T-helper 1 cell treated with Interleukin-12 subunit alpha and Interleukin-12 subunit beta and Interleukin-4 antibody, amounts not matched to agents 30 ng/mL and 1 ng/mL, for 36 hours (primary cell): ENCODE results near the gene DDX10. TPM values are rescaled to one million over a fixed set of nuclear protein-coding genes. Genes with fewer than 3 reads are reported as not detected.

ENCODE experiments used
- intact Hi-C: fragments of 100-400 bp; cut with micrococcal nuclease; formaldehyde crosslinking; loops from one replicate; pipeline ENCODE4 v1.15.1; 2024
- total RNA-seq: library from RNA; stranded (reverse); gene quantifications from 2 replicates; pipeline ENCODE4 v1.2.3, GENCODE V29; 2022

DDX10 gene
- total RNA-seq, 1 donor from 2014 or later: 38.3 TPM

DNA sequence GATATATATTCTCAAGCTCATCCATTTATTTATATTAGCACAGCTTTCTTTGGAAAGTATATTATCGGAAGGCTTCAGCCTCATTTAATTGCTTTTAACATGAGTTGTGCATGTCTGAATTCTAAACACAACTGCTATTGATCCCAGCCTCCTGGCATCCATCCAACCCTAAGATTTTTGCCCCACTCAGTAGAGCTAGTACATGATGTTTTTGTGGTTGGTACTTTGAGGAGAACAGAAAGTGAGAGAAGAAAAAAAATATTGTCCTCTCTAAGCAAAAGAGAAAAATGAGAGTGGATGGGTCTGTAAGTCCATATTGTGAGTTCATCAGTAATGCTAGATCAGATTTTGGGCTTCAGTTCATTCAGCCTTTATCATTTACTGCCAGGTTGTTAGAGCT lies 198.7 kb downstream of the DDX10 start:
- intact Hi-C loops: no loop called here

DNA sequence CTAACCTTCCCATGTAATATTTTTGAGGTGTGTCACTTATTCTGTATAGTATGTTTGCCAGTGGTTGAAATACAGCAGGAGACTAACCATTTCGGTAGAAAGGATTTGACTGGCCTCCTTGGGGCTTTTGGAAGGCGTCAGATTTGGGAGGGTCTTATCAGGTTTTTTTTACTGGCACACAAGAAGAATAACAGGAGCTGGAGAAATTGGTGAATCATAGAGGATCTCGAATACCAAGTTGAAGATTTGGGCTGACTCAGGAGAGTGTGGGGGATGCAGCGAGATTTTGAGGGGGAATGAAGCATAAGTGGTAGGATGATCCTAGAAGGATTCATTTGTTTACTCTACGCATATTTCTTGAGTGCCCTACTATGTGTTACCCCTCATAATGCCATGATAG lies 200.5 kb downstream of the DDX10 start:
- intact Hi-C loops: no loop called here

DNA sequence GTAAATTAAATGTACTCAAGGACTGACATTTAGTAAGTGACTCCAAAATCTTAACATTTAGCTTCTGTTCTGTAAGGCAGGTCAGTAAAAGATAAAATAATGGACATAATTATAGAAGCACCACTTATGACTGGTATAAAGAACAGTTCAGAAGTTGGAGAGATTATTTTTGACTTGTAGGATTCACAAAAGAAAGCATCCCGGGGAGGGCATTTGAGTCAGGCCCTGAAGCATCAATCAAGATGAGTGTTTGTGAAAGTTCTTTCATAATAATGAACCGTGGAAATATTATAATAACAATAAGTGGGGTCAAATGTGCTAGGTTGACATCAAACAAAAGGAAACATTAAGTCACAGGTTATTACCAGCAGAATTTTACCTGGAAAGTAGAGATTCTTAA lies 201.9 kb downstream of the DDX10 start:
- intact Hi-C loops: no loop called here

DNA sequence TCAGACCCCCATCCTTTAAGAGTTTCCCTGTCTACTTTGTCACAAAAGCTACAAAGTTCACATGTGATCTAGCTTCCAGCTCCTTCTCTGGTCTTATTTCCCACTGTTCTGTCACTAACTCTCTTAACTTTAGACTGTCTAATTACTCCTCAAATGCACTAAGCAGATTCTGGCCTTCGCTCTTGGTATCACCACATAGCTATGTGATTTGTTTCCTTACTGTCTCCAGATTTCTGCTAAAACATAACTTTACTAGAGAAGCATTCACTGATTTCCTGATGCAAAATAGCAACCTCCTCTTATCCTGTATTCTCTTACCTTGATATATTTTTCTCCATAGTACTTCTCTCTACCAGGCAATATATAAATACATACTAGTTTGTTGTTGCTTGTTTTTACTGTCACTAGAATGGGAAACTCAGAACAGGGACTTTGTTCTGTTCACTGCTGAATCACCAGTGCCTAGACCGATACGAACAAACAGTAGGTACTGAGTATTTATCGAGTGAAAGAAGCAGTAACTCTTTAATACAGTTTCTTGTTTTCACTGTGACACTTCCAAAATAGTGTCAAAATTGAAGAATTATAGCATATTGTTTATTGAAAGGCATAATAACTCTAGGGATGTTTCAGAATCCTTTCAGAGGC lies 205.6 kb downstream of the DDX10 start:
- intact Hi-C loops: loop anchor here (1.0 kb wide), 2 partner anchors 82 to 172 kb away; no protein-coding TSS in a partner anchor

DNA sequence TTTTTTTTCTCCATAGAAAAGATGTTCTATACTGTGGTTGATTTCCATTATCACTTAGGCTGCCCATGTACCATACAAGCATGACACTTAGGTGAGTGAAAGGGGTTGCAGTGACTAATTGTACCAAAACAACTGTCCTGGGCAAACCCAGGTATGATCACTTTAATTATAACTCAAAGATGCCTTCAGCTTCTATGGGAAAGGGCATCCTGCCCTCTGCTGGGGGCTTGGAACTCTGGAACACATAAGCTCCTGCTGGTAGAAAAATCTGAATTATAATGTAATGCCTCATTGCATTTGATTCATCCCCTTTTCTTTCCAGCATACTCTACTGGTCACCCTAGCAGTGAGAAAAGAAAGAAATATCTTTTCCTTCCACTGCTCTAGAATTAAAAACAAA lies 206.3 kb downstream of the DDX10 start:
- intact Hi-C loops: loop anchor here (1.0 kb wide), 2 partner anchors 83 to 173 kb away; no protein-coding TSS in a partner anchor

DNA sequence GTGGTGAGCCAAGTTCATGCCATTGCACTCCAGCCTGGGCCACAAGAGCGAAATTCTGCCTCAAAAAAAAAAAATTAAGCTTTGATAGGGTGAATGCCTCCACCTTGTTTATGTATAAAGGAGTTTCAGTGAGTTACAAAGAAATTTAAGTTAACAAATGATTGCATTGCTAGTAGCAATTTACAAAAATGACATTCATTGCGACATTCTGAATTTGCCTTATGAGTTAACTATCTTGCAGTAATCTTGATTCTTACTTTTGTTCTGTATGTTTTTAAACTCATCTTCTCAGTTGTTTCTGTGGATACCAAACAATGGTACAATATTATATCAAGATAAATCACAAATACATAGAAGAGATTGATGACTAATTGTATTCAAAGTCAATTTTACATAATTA lies 207.0 kb downstream of the DDX10 start:
- intact Hi-C loops: loop anchor here (1.0 kb wide), 2 partner anchors 84 to 174 kb away; no protein-coding TSS in a partner anchor

DNA sequence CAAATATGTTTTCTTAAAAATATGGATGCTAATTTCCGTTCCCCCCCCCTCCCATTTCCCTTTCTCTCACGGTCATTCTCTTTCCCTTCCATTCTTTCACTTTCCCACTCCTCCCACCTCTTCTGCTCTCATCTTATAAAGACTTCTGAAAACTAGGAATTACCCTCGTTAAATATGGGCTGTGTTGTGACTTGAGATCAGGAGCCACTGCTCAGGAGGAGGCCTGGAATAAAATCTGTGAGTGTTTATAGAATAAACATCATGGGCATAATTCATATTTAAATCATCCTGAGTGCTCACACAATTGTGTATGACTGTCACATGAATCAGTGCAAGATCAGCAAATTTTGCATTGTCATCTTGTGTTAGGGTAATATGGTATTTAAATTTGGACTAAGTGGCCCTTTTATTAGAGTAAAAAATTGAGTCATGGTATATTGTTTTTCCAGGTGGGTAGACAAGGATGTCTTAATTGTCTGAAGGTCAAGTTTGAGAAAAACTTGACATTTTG lies 208.0 kb downstream of the DDX10 start:
- intact Hi-C loops: no loop called here

DNA sequence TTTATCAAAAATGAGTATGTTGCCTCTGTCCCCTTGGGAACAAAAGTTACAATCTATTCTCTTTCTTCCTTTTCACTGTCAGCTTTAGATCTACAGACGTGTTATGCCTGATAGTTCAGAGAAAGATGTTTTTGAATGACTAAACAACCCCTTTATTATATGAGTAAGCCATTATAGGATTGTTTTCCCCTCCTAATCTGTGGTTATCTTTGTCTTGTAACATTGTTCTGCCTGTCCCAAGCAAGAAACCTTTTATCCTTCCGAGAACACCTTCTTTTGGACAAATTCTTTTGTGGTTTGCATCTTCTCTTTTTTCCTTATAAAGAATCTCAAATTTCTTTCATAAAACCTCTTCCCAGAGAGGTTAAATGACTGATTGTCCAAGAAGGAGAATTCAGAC lies 208.4 kb downstream of the DDX10 start:
- intact Hi-C loops: no loop called here

DNA sequence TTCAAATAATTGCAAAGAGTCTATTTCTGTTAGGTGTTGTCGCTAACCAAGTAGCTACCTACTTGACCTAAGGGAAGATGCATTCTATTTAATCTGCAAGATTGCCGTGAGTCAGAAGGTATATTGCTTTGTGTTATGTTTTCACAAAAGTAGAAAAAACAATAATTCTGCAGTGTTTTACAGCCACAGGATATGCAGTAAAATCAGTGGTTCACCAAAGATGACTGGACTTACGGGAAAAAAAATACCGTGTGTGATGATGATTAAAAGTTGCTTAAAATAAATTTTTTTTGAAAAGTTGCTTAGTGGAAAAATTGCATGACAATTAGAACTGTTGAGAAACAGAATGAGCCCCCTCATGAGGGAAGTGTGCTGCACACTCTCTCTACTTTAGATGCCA lies 209.1 kb downstream of the DDX10 start:
- intact Hi-C loops: no loop called here

DNA sequence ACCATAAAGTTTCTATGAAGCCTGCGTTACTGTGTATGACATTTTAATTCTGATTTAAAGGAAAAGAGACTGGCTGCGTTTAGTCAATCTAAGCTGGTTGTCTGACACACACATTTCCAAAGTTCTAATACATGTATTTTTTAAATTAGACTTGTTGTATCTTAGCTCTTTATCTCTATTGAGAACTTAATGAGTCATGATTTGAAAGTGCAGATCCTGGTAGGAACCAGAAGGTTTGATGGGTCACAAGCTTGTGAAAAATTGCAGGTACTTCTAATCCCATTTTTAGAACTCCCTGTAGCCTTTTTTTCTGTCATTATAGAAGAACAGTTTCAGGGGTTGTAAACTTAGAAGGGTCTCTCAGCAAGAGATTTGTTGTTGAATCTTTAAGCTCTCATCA lies 210.3 kb downstream of the DDX10 start:
- intact Hi-C loops: no loop called here

DNA sequence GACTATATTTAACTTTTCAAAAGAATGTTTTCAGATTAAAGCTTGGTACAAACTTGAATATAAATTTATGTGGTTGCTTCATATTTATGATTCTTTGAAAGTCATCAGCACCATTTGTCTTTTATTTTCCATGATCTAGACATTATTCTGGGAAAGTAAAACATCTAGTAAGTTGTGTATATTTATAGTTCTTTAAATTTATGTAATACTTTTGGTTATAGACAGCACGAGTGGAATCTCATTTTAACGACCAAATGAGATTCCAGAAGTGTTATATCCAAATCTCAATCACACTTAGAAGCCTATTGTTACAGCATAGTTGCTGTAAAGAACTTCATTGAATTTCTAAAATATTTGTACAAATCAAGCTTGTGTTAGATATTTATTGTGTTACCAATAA lies 212.3 kb downstream of the DDX10 start:
- intact Hi-C loops: no loop called here

DNA sequence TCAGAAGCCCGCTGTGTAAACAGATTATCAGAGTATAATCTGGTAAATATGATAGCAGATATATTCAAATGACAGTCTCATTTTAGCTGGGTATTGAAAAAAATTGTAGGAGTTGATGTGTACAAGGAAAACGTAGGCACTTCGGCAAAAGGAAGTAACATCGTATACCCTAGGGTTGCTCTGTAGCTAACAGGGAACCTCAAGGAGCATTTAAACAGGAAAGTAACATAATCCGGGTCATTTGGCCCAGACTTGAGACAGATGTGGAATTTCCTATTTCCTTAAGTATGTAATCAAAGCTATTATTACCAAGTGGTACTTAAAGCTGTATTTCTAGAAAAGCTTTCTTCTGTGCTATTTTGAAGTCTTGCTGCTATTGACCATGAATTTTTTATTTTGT lies 215.6 kb downstream of the DDX10 start:
- intact Hi-C loops: no loop called here

DNA sequence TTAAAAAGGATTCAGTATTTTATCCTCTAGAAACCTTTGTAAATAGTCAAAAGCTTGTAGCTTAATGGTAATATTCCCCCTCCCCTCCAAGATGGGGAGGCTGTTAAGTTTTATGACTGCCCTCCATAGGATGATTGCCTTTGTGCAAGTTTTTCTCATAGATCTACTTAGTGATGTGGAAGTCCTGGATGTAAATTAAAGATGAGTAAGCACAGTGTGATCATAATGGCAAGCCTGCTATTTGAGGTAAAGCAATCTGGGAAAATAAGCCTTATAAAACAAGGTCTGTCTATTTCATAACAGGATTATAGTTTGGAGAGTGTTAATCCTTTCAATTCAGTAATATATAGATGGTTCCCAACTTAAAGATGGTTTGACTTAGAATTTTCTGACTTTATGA lies 216.3 kb downstream of the DDX10 start:
- intact Hi-C loops: no loop called here

DNA sequence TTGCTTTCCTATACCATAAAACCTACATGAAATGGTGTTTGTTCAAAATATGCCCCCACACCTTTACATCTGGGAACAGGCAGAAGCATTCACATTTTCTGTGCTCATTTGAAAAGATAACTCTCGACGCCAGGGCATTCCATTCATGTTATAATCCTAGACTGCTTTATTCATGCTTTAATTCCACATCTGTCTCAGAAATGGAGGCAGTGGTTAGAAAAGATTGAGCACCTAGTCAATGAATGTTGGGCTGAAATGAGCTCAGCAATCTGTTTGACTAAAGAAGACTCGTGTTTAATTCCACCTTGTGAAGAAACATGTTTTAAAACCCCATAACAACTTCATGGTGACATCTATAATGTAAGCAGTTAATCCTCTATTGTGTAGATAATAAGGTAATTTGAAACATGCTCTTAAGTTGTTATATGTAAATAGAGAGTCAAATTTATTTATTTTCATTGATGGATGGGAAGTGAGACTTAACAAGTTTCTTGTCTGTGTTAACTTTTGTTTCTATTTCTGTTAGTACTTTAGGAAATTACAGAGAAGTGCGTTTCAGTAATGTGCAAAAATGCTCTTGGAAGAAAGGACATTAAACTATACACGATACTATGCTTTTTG lies 217.5 kb downstream of the DDX10 start:
- intact Hi-C loops: no loop called here

DNA sequence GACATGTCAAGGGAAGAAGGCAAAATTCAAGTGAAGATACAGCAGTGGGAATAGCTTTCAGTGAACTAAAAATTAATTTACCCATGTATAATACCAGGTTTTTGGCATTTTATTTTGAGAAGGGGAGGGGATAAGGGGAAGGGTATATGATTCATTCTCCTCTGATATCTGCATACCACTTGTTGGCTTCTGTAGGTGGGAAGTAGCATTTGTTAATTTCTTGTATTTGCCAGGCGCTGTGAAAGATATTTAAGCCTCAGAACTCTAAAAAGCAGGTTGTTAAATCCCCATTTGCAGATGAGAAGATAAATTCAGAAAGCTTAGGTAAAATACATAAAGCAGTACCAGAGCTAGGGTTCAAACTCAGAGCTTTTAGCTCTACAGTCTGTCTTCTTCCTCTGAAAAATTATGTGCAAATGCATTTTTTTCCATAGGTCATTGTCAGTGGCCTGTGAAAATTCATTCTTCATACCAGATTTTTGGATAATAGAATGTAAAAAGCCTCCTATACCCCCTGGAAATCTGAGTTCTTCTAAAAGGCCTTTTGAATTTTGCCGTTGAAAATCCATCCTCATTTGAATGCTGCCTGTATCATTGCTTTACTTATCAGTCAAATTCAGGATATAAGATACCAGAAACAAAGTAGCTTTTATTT lies 221.3 kb downstream of the DDX10 start:
- intact Hi-C loops: no loop called here

DNA sequence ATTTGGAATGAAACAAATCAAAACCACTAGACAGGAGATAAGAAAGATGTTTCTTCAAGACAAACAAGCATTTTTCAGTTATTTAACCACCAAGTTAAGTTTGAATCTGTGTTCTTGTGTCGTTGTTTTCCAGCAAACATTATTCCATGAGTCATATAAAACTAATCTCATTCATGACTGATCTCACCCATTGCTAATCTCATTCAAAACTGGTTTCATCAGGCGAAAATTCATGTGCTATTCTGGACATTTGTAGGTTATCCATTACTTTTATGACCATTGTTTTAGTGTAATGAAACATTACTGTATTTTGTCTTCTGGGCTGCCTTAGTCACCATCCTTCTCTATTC lies 221.8 kb downstream of the DDX10 start:
- intact Hi-C loops: no loop called here

DNA sequence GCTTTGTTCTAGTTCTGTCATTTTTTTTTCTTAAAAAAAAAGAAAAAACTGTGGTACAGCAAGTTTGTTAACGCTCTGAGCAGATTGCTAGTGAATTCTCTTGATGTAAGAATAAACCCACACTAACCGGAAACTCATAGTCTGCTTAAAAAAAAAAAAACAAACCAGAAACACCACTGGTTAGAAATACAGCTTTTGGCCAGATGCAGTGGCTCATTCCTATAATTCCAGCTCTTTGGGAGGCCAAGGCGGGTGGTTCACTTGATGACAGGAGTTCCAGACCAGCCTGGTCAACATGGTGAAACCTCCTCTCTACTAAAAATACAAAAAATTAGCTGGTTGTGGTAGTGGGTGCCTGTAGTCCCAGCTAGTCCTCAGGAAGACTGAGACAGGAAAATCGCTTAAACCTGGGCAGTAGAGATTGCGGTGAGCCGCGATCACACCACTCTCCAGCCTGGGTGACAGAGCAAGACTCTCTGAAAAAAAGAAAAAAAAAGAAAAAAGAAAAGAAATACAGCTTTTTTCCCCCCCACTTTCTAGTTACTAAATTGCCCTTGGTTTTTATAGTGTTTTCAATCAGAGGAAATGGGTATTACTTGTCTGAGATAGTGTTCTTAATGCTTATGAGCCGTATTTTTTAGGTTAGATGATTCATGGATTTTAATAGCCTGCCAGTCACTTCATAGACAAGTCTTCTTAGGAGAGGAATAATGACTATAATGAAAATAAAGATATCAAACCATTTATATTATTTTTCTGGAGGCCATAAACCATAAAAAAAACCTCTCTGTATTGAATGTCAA lies 222.8 kb downstream of the DDX10 start:
- intact Hi-C loops: no loop called here

DNA sequence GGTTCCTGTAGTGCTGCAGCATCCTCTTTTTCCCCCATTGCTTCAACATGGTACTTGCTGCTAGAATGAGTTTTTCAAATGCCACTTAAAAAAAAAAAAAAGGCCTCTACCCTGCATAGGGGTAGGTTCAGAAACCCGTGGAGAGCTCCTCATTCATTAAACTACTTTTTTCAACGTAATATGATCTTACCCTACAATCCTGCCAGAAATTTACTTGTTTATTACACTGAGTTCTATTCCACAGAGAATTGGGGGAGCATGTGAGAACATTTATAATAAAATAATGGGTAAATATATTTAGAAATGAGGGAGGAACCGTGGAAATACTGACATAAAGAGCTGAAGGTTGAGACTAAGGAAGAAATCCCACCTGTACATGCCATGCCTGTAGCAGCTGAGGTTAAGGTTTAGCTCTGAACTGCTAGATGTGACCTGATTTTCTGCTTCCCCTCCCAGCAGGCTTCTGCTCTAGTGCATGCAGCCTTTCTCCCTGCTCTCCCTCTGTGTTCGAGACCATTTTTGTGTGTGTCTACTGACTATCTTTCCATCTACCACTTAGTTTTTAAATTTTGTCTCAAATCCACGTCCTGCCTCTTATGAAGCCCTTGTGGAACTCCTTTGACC lies 225.7 kb downstream of the DDX10 start:
- intact Hi-C loops: no loop called here

DNA sequence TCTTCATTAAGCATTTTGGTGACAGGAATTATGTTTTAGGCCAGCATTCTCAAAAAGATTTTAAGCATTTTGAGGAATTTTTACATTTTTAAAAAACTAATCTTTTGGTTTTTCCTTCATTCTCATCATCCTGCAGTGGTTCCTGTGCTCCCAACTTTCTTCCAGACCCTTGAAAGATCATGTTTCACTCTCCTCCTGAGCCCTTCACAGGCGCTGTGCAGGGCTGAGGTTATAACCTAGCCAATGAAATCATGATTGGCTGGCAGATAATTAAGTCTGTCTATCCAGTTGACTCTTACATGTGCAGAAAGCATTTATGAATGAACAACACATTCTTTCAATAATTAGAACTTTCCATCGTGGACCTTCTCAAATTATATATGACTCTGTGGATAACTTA lies 226.3 kb downstream of the DDX10 start:
- intact Hi-C loops: no loop called here

DNA sequence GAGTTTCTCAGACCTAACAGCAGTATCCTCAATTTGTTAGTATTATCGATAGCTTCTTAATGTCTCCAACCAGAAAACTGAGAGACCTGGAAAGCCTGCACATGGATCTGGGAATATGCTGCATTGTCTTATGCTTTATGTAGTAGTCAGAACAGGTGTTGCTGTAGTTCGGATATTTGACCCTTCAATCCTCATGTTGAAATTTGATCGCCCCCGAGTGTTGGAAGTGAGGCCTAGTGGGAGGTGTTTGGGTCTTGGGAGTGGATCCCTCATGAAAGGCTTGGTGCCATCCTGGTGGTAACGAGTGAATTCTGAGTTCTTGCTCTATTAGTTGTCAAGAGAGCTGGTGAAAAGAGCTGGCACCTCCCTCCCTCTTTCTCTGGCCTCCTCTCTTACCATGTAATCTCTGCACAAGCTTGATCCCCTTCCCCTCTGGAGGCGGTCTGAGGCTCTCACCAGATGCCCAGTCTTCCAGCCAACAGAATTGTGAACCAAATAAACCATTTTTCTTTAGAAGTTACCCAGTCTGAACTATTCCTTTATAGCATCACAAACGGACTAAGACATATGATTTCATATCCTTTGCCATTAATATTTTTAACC lies 227.1 kb downstream of the DDX10 start:
- intact Hi-C loops: no loop called here
